BJ (cell line): ENCODE results near the gene MACROD1. TPM values are rescaled to one million over a fixed set of nuclear protein-coding genes. Genes with fewer than 3 reads are reported as not detected.

Experiments used
- CTCF ChIA-PET: fragments of 350-600 bp; formaldehyde crosslinking; extraction: SDS; loops from one replicate; lab custom pipeline; 2021; ENCODE audit warnings: antibody characterized with exemption, inconsistent platforms; lab: Yijun Ruan, JAX
- POLR2A ChIA-PET: fragments of 300-600 bp; sonication (Branson Sonifier 250); formaldehyde crosslinking; extraction: SDS; loops from one replicate; lab custom pipeline; 2021; ENCODE audit warnings: antibody characterized with exemption; lab: Charles Lee
- DNase-seq: peaks from one replicate; pipeline ENCODE4 v3.0.0-alpha.2; 2011; ENCODE audit warnings: low read depth
- H3K27me3 ChIP-seq: 2 replicates; pipeline ENCODE4 v1.6.0; 2011; ENCODE audit warnings: low read length; ENCODE audit not compliant: control insufficient read depth, insufficient read depth
- H3K36me3 ChIP-seq: 2 replicates; pipeline ENCODE4 v1.5.1; 2011; ENCODE audit warnings: low read length; ENCODE audit not compliant: control insufficient read depth, insufficient read depth
- H3K4me3 ChIP-seq: 2 replicates; pipeline ENCODE4 v1.5.1; 2011; ENCODE audit warnings: low read depth, mild to moderate bottlenecking, control low read depth, low read length
- CTCF ChIP-seq: IDR thresholded peaks from 2 replicates; pipeline ENCODE4 v1.5.1; 2011; ENCODE audit warnings: low read depth, mild to moderate bottlenecking, control low read depth, inconsistent platforms, low read length, moderate library complexity; ENCODE audit not compliant: insufficient read depth
- polyA plus RNA-seq: library from polyadenylated mRNA; depleted of rRNA; stranded (reverse); fragments of >200 nt; gene quantifications from 2 replicates; pipeline ENCODE4 v1.2.3, GENCODE V29; 2011

Gene MACROD1
- polyA plus RNA-seq, 1 experiment, result 12.4 TPM

GRCh38 chr11:64112771-64113461, 53.0 kb downstream of the MACROD1 start:
- POLR2A ChIA-PET, result no interaction called here
- Histone ChIP-seq H3K36me3 (peaks cover 1% of the 10 kb centered on the region; the same call in 1 of the 2 replicates), H3K27me3 (no peaks in the 10 kb centered on the region), H3K4me3 (no peak overlapping the region)
- no peak for TF ChIP-seq CTCF
- CTCF ChIA-PET, result interaction anchor here (1.0 to 1.5 kb wide), 2 partner anchors 13 to 19 kb away, joined by 3 to 8 read pairs; no protein-coding TSS in a partner anchor
- DNase-seq, result no peak

- no peak for TF ChIP-seq CTCF
- ChIA-PET POLR2A (no interaction called here), CTCF (no interaction called here)
- H3K27me3 ChIP-seq, result no peaks in the 10 kb centered on the region
- DNase-seq, result no peak
- H3K36me3 ChIP-seq, result no peaks in the 10 kb centered on the region
- H3K4me3 ChIP-seq, result no peak overlapping the region
Measured at GRCh38 chr11:64110465-64111375, 55.2 kb downstream of the MACROD1 start.

GRCh38 chr11:64109332-64109731, 56.6 kb downstream of the MACROD1 start:
- H3K4me3 ChIP-seq, result no peak overlapping the region
- ChIA-PET CTCF (no interaction called here), POLR2A (no interaction called here)
- no peaks in the 10 kb centered on the region for H3K27me3 ChIP-seq
- no peaks in the 10 kb centered on the region for H3K36me3 ChIP-seq
- DNase-seq, result no peak
- TF ChIP-seq CTCF, result no peak

- no peak for DNase-seq
- no peak for TF ChIP-seq CTCF
- CTCF ChIA-PET, result no interaction called here
- POLR2A ChIA-PET, result no interaction called here
- Histone ChIP-seq H3K36me3 (no peaks in the 10 kb centered on the region), H3K4me3 (no peak overlapping the region), H3K27me3 (no peaks in the 10 kb centered on the region)
Measured at GRCh38 chr11:64107303-64107702, 58.6 kb downstream of the MACROD1 start.

- no peak overlapping the region for H3K4me3 ChIP-seq
- POLR2A ChIA-PET, result no interaction called here
- peaks cover 10% of the 10 kb centered on the region for H3K27me3 ChIP-seq
- H3K36me3 ChIP-seq, result no peaks in the 10 kb centered on the region
- no peak for DNase-seq
- CTCF ChIA-PET, result no interaction called here
- TF ChIP-seq CTCF, result no peak
Measured at GRCh38 chr11:64104632-64105031, 61.3 kb downstream of the MACROD1 start.
